Left lung (tissue), 10 donors: ENCODE results near the gene ALPI. TPM values are rescaled to one million over a fixed set of nuclear protein-coding genes. Genes with fewer than 3 reads are reported as not detected.

ENCODE experiments used
- ATAC-seq: fragments of 200-7000 bp; cut with Tn5 transposase; one replicate; pipeline ENCODE4 v1.9.1; 2020; ENCODE audit warnings: moderate library complexity
- DNase-seq, 4 donors: peaks; one replicate each; pipeline ENCODE4 v3.0.0-alpha.2; 2013 to 2020
- H3K27ac ChIP-seq, 2 donors: fragments of 200-600 bp; sonication (generic) in 1 of 2; one replicate each; pipeline versions ENCODE4 v1.5.0 to v1.8.0; 2020 to 2021
- H3K27me3 ChIP-seq, 2 donors: fragments of 200-600 bp; sonication (generic) in 1 of 2; one replicate each; pipeline versions ENCODE4 v1.5.0 to v1.8.0; 2020 to 2021
- H3K36me3 ChIP-seq, 2 donors: fragments of 200-600 bp; sonication (generic) in 1 of 2; one replicate each; pipeline versions ENCODE4 v1.5.0 to v1.8.0; 2020 to 2021
- H3K4me1 ChIP-seq, 2 donors: fragments of 200-600 bp; one replicate each; pipeline ENCODE4 v1.8.0; 2021
- H3K4me3 ChIP-seq, 2 donors: fragments of 200-600 bp; sonication (generic) in 1 of 2; one replicate each; pipeline versions ENCODE4 v1.5.0 to v1.8.0; 2020 to 2021; ENCODE audit warnings: mild to moderate bottlenecking in 1 of 2
- H3K9me3 ChIP-seq, 2 donors: fragments of 200-600 bp; sonication (generic) in 1 of 2; one replicate each; pipeline versions ENCODE4 v1.5.0 to v1.8.0; 2020 to 2021
- CTCF ChIP-seq, 2 donors: fragments of 200-600 bp; sonication (generic) in 1 of 2; IDR thresholded peaks; one replicate each; pipeline versions ENCODE4 v1.5.0 to v1.8.0; 2021; ENCODE audit warnings: antibody characterized with exemption in 2 of 2
- intact Hi-C, 2 donors: fragments of 100-400 bp; cut with DNase I; formaldehyde crosslinking; loops; one replicate each; pipeline versions ENCODE4 v1.11.2 to v1.14.2; 2022
- polyA plus RNA-seq, 6 donors: library from polyadenylated mRNA; unstranded; fragments of 120-200 nt; gene quantifications; one replicate each; pipeline ENCODE4 v1.2.1, GENCODE V29; 2013; ENCODE audit not compliant: insufficient read length in 6 of 6
- total RNA-seq, 2 donors: library from RNA; stranded (reverse); fragmentation: NEBNext Ultra II Directional; extraction: Animal tissue kit (Norgen Biotek cat#: 25700); gene quantifications; one replicate each; pipeline ENCODE4 v1.2.1, GENCODE V29; 2021
- donor health status: DM: no; HTN: yes; CAD: no.
- donor health status: DM: no; HTN: no; CAD: no.

ALPI gene
- total and polyA plus RNA-seq, 8 donors: not detected

- peaks cover 0 to 22% of the 10 kb centered on the region in 2 donors for H3K4me1 ChIP-seq
- ATAC-seq: no peak
- no peak for TF ChIP-seq CTCF (IDR thresholded peaks at IDR 0.05)
- no peak overlapping the region for H3K27ac ChIP-seq
- H3K27me3 ChIP-seq: peaks cover 48 to 100% of the 10 kb centered on the region in 2 donors
- no peaks in the 10 kb centered on the region for H3K36me3 ChIP-seq
- peak in 1 of 4 donors; percentile 74 for DNase-seq
- intact Hi-C loops: no loop called here
- no peaks in the 10 kb centered on the region for H3K9me3 ChIP-seq
- no peak overlapping the region for H3K4me3 ChIP-seq
These were observed 30.0 kb downstream of the ALPI start for GRCh38 chr2:232485757-232486557.

GRCh38 chr2:232486558-232487384, 30.8 kb downstream of the ALPI start:
- H3K4me3 ChIP-seq: no peak overlapping the region
- H3K27me3 ChIP-seq: peaks cover 48 to 99% of the 10 kb centered on the region in 2 donors
- H3K9me3 ChIP-seq: no peaks in the 10 kb centered on the region
- intact Hi-C loops: no loop called here
- H3K4me1 ChIP-seq: peaks cover 0 to 22% of the 10 kb centered on the region in 2 donors
- no peak for ATAC-seq
- peak in 1 of 4 donors; percentile 59 for DNase-seq
- TF ChIP-seq CTCF (IDR thresholded peaks at IDR 0.05): no peak
- H3K27ac ChIP-seq: no peak overlapping the region
- H3K36me3 ChIP-seq: no peaks in the 10 kb centered on the region

GRCh38 chr2:232487385-232488096, 31.6 kb downstream of the ALPI start, which contains the start of gene ECEL1:
ECEL1 (minus strand) TSS chr2:232487834; CDS start chr2:232486653, 1,181 bp downstream.
- Histone ChIP-seq H3K27ac (no peak within 1 kb of the TSS), H3K27me3 (peaks cover 48 to 92% of the 10 kb centered on the region in 2 donors), H3K4me3 (no peak within 1 kb of the TSS), H3K4me1 (peaks cover 0 to 22% of the 10 kb centered on the region in 2 donors), H3K9me3 (no peaks in the 10 kb centered on the region), H3K36me3 (no peaks in the 10 kb centered on the region)
- TF ChIP-seq CTCF (IDR thresholded peaks at IDR 0.05): no peak
- no peak for ATAC-seq
- DNase-seq: peak in 1 of 4 donors; percentile 70
- intact Hi-C loops: no loop called here

GRCh38 chr2:232488097-232488711, 32.3 kb downstream of the ALPI start:
- TF ChIP-seq CTCF (IDR thresholded peaks at IDR 0.05): no peak
- ATAC-seq (no peak), DNase-seq (peak in 1 of 4 donors; percentile 60)
- Histone ChIP-seq H3K9me3 (no peaks in the 10 kb centered on the region), H3K27ac (no peak overlapping the region), H3K4me3 (no peak overlapping the region), H3K4me1 (peaks cover 0 to 22% of the 10 kb centered on the region in 2 donors), H3K36me3 (no peaks in the 10 kb centered on the region), H3K27me3 (peaks cover 48 to 89% of the 10 kb centered on the region in 2 donors)
- intact Hi-C loops: no loop called here
